ENCODE measurements around the gene PMAIP1. TPM values are rescaled to one million over a fixed set of nuclear protein-coding genes. Genes with fewer than 3 reads are reported as not detected.

The PMAIP1 gene
- total and polyA plus RNA-seq, 8 donors, result 2.3 to 8.3 (median 3.7) TPM; not detected in 2

DNA sequence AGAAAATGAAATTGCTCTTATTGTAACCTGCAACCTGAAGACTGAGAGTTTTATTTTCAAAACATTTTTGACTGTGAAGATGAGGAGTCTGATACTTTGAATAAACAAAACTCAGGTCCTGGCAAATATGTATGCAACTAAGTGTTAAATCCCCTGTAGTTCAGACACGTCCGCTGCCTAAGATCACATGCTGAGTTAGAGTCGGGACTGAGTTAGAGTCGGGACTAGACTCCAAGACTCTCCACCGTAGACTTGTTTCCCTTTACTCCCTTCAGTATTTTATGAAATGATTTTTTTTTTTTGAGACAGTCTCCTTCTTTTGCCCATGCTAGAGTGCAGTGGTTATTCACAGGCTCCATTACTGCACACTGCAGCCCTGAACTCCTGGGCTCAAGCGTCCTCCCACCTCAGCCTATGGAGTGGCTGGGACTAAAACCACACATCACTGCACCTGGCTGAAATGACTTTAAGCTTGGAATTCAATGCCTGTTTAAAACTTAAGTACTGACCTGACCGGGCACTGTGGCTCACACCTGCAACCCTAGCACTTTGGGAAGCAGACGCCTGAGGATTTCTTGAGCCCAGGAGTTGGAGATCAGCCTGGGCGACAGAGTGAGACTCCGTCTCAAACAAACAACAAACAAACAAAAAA is 28.0 kb upstream of the PMAIP1 start:
- Histone ChIP-seq H3K27ac (no peak overlapping the region), H3K36me3 (no peaks in the 10 kb centered on the region), H3K9me3 (no peaks in the 10 kb centered on the region), H3K4me3 (no peak overlapping the region), H3K4me1 (no peaks in the 10 kb centered on the region), H3K27me3 (peaks cover 0 to 6% (median 0%) of the 10 kb centered on the region in 3 donors)
- intact Hi-C loops (cut with DNase I; ENCODE audit: low total_unique reads), result no loop called here
- TF ChIP-seq POLR2A (IDR thresholded peaks at IDR 0.05) (no peak), EP300 (IDR thresholded peaks at IDR 0.05) (no peak), POLR2AphosphoS5 (IDR thresholded peaks at IDR 0.05) (no peak)
- TF ChIP-seq, protein P1, sequence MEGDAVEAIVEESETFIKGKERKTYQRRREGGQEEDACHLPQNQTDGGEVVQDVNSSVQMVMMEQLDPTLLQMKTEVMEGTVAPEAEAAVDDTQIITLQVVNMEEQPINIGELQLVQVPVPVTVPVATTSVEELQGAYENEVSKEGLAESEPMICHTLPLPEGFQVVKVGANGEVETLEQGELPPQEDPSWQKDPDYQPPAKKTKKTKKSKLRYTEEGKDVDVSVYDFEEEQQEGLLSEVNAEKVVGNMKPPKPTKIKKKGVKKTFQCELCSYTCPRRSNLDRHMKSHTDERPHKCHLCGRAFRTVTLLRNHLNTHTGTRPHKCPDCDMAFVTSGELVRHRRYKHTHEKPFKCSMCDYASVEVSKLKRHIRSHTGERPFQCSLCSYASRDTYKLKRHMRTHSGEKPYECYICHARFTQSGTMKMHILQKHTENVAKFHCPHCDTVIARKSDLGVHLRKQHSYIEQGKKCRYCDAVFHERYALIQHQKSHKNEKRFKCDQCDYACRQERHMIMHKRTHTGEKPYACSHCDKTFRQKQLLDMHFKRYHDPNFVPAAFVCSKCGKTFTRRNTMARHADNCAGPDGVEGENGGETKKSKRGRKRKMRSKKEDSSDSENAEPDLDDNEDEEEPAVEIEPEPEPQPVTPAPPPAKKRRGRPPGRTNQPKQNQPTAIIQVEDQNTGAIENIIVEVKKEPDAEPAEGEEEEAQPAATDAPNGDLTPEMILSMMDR (IDR thresholded peaks at IDR 0.05), result no peak
- 59 to 67% (median 65%) methylated on average over 10 of the region's 10 CpGs for WGBS, 5 donors
- DNase-seq, result no peak

DNA sequence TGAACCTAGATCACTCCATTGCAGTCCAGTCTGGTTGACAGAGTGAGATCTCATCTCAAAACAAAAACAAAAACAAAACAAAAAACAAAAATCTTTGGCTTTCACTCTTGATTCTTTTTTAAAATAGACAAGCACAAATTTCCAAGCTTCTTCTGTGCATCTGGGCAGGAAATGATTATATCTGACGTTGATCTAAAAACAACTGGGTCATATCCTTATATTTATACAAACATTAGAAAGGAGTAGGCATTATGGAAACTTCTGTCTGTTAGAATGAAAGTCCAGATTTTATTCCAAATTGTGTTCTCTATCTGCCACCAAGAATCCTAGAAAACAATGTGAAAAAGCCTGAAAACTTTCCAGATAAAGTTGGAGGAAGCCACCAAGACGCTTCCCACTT is 26.2 kb upstream of the PMAIP1 start:
- Histone ChIP-seq H3K27ac (no peak overlapping the region), H3K4me1 (no peaks in the 10 kb centered on the region), H3K4me3 (no peak overlapping the region), H3K27me3 (peaks cover 0 to 6% (median 0%) of the 10 kb centered on the region in 3 donors), H3K9me3 (no peaks in the 10 kb centered on the region), H3K36me3 (no peaks in the 10 kb centered on the region)
- intact Hi-C loops (cut with DNase I; ENCODE audit: low total_unique reads), result no loop called here
- 44 to 63% (median 58%) methylated on average over 2 of the region's 2 CpGs for WGBS, 5 donors
- DNase-seq, result no peak
- no peak for TF ChIP-seq EP300 (IDR thresholded peaks at IDR 0.05)
- no peak for TF ChIP-seq POLR2AphosphoS5 (IDR thresholded peaks at IDR 0.05)
- no peak for TF ChIP-seq POLR2A (IDR thresholded peaks at IDR 0.05)
- TF ChIP-seq, protein P1 (IDR thresholded peaks at IDR 0.05), result no peak

DNA sequence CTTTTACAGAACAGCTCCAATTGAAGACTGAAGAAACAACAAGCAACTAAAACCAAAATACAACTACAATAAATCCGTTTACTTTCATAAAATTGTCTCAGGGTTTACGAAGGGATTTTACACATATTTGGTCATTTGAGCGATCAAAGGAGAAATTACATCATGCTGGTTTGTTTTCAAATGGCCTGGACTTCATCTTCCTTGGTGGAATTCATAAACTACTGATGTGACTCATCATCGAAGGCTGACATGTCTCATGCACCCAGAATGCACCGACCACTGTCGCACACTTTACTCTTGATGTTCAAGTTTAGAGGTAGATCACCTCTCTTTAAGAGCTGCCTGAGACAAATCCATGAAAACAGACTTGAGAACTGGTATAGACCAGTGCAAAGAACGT is 25.6 kb upstream of the PMAIP1 start:
- TF ChIP-seq EP300 (IDR thresholded peaks at IDR 0.05) (no peak), POLR2AphosphoS5 (IDR thresholded peaks at IDR 0.05) (no peak), POLR2A (IDR thresholded peaks at IDR 0.05) (no peak)
- TF ChIP-seq, protein P1 (IDR thresholded peaks at IDR 0.05), result no peak
- no peak for DNase-seq
- intact Hi-C loops (cut with DNase I; ENCODE audit: low total_unique reads), result no loop called here
- Histone ChIP-seq H3K4me3 (no peak overlapping the region), H3K36me3 (no peaks in the 10 kb centered on the region), H3K27me3 (peaks cover 0 to 6% (median 0%) of the 10 kb centered on the region in 3 donors), H3K4me1 (no peaks in the 10 kb centered on the region), H3K9me3 (no peaks in the 10 kb centered on the region), H3K27ac (no peak overlapping the region)
- WGBS, 5 donors, result 76 to 84% (median 79%) methylated on average over 7 of the region's 7 CpGs

DNA sequence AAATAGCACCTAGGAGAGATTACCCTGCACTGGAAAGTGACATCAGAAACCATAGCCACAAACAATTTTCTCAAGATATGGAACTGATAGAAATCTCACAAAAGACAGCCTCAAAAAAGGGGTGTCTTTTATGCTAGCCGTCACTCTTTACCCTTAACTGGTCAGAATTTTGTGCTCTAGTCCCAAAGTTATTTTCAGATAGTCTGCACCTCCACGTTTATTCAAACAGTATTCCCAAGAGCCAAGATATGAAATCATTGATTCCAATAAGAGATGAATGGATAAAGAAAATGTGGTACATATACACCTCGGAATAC is 23.5 kb upstream of the PMAIP1 start:
- Histone ChIP-seq H3K9me3 (no peaks in the 10 kb centered on the region), H3K27ac (no peak overlapping the region), H3K27me3 (peaks cover 0 to 6% (median 0%) of the 10 kb centered on the region in 3 donors), H3K36me3 (no peaks in the 10 kb centered on the region), H3K4me3 (no peak overlapping the region), H3K4me1 (peaks cover 0 to 2% (median 0%) of the 10 kb centered on the region in 4 donors)
- intact Hi-C loops (cut with DNase I; ENCODE audit: low total_unique reads), result no loop called here
- TF ChIP-seq POLR2AphosphoS5 (IDR thresholded peaks at IDR 0.05), result no peak
- TF ChIP-seq, protein P1 (IDR thresholded peaks at IDR 0.05), result no peak
- TF ChIP-seq EP300 (IDR thresholded peaks at IDR 0.05), result no peak
- no peak for TF ChIP-seq POLR2A (IDR thresholded peaks at IDR 0.05)
- WGBS, 5 donors, result 81 to 88% (median 84%) methylated on average over 3 of the region's 3 CpGs
- no peak for DNase-seq
